Glutamatergic neuron (in vitro differentiated cells): ENCODE data around the gene PTPN20. TPM values are rescaled to one million over a fixed set of nuclear protein-coding genes. Genes with fewer than 3 reads are reported as not detected.

Experiments used
- DNase-seq: peaks from one replicate; pipeline ENCODE4 v3.0.0; 2022
- H3K27ac Mint-ChIP-seq: one replicate; pipeline ENCODE4 v1.8.0; 2020; ENCODE audit warnings: mild to moderate bottlenecking, mixed read lengths, inconsistent platforms; ENCODE audit not compliant: unreplicated experiment
- H3K27me3 Mint-ChIP-seq: one replicate; pipeline ENCODE4 v1.8.0; 2020; ENCODE audit warnings: mild to moderate bottlenecking, moderate library complexity, mixed read lengths, inconsistent platforms; ENCODE audit not compliant: unreplicated experiment
- H3K36me3 Mint-ChIP-seq: one replicate; pipeline ENCODE4 v1.8.0; 2020; ENCODE audit warnings: mild to moderate bottlenecking, mixed read lengths, inconsistent platforms; ENCODE audit not compliant: unreplicated experiment
- H3K4me1 Mint-ChIP-seq: one replicate; pipeline ENCODE4 v1.8.0; 2020; ENCODE audit warnings: mild to moderate bottlenecking, low read depth, mixed read lengths, inconsistent platforms; ENCODE audit not compliant: unreplicated experiment
- H3K4me3 Mint-ChIP-seq: one replicate; pipeline ENCODE4 v1.8.0; 2020; ENCODE audit warnings: mild to moderate bottlenecking, mixed read lengths, inconsistent platforms; ENCODE audit not compliant: unreplicated experiment
- H3K9me3 Mint-ChIP-seq: one replicate; pipeline ENCODE4 v1.8.0; 2020; ENCODE audit warnings: mild to moderate bottlenecking, moderate library complexity, mixed read lengths, inconsistent platforms; ENCODE audit not compliant: unreplicated experiment
- CTCF ChIP-seq: fragments of 200-600 bp; sonication (generic); IDR thresholded peaks from one replicate; pipeline ENCODE4 v1.5.0; 2021; ENCODE audit not compliant: partially characterized antibody, unreplicated experiment
- total RNA-seq: library from RNA; stranded (reverse); fragmentation: NEBNext Ultra II Directional; extraction: Animal tissue kit (Norgen Biotek cat#: 25700); gene quantifications from one replicate; pipeline ENCODE4 v1.2.1, GENCODE V29; 2021; ENCODE audit not compliant: unreplicated experiment

The PTPN20 gene
- total RNA-seq, 1 donor from 2014 or later = not detected

- H3K9me3 Mint-ChIP-seq = peaks cover 5% of the 10 kb centered on the region
- no peak for TF ChIP-seq CTCF
- DNase-seq = no peak
- no peak overlapping the region for H3K4me3 Mint-ChIP-seq
- peaks cover 6% of the 10 kb centered on the region for H3K27me3 Mint-ChIP-seq
- peaks cover 11% of the 10 kb centered on the region for H3K4me1 Mint-ChIP-seq
- H3K27ac Mint-ChIP-seq = no peak overlapping the region
- no peaks in the 10 kb centered on the region for H3K36me3 Mint-ChIP-seq
Observed at GRCh38 chr10:47035819-47036337, 124.7 kb downstream of the PTPN20 start.

DNA sequence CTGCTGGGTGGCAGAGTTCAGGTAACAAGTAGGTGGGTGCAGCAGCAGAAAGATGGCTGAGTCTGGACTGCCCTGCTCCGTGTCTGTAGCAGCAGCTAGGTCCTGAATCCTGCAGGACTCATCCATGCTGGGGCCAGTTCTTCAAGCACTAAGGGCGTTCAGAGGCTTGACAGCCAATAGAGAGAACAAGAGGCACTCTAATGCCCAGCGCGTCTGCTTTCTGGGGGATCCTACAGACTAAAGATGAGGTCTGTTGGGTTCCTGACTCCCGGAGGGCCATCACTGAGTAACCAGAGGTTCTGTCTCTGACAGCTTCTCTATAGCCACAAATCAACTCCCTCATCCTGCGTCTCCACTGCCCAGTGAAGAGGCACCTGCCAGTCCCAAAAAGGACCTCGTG lies 125.5 kb downstream of the PTPN20 start:
- peaks cover 11% of the 10 kb centered on the region for H3K4me1 Mint-ChIP-seq
- no peaks in the 10 kb centered on the region for H3K36me3 Mint-ChIP-seq
- no peak overlapping the region for H3K4me3 Mint-ChIP-seq
- peaks cover 6% of the 10 kb centered on the region for H3K27me3 Mint-ChIP-seq
- H3K27ac Mint-ChIP-seq = no peak overlapping the region
- peaks cover 5% of the 10 kb centered on the region for H3K9me3 Mint-ChIP-seq
- TF ChIP-seq CTCF = no peak
- no peak for DNase-seq

DNA sequence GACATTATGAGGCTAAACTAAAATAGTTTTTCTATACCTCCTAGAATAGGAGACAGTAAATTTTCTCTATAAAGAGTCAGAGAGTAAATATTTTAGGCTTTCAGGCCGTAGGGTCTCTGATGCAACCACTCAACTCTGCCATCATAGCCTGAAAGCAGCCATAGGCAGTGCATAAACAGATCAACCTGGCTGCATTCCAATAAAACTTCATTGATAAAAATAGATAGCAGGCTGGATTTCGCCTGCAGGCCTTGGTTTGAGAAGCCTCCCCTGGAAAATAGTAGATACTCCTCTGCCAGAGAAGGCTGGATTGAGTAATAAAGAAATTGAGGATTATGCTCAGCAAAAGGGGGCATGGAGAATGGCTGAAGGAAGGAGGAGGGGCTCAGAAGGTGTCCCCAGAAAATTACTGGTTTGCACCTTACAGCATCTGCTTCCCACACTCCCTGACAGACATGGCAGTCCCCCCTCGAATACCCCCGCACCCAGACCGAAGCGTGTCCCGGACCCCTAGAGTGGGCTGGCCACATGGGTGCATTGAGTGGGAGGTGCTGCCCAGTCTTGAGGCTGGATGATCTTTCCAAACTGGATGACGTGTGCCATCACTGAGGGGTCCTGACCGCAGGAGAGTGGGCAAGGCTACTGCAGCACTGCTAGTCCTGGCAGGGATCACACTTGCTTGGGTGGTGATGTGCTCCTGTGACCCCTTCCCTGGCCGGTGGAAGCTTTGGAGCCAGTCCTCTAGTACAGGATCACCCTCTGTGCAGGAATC lies 126.6 kb downstream of the PTPN20 start:
- peaks cover 5% of the 10 kb centered on the region for H3K9me3 Mint-ChIP-seq
- H3K4me3 Mint-ChIP-seq = no peak overlapping the region
- no peaks in the 10 kb centered on the region for H3K36me3 Mint-ChIP-seq
- DNase-seq = no peak
- no peak overlapping the region for H3K27ac Mint-ChIP-seq
- TF ChIP-seq CTCF = no peak
- H3K4me1 Mint-ChIP-seq = peaks cover 11% of the 10 kb centered on the region
- H3K27me3 Mint-ChIP-seq = peaks cover 6% of the 10 kb centered on the region

- Mint-ChIP-seq H3K36me3 (no peaks in the 10 kb centered on the region), H3K9me3 (peaks cover 5% of the 10 kb centered on the region), H3K27ac (peak overlapping the region; percentile 62), H3K4me1 (peaks cover 15% of the 10 kb centered on the region), H3K4me3 (no peak overlapping the region), H3K27me3 (peaks cover 7% of the 10 kb centered on the region)
- TF ChIP-seq CTCF = no peak
- DNase-seq = no peak
Observed at GRCh38 chr10:47038881-47039561, 127.8 kb downstream of the PTPN20 start.

GRCh38 chr10:47039562-47039913 lies 128.3 kb downstream of the PTPN20 start:
- peaks cover 8% of the 10 kb centered on the region for H3K27me3 Mint-ChIP-seq
- H3K36me3 Mint-ChIP-seq = no peaks in the 10 kb centered on the region
- H3K4me3 Mint-ChIP-seq = no peak overlapping the region
- H3K4me1 Mint-ChIP-seq = peaks cover 15% of the 10 kb centered on the region
- H3K27ac Mint-ChIP-seq = no peak overlapping the region
- peaks cover 5% of the 10 kb centered on the region for H3K9me3 Mint-ChIP-seq
- no peak for DNase-seq
- TF ChIP-seq CTCF = no peak
